Endothelial cell of umbilical vein (primary cell): ENCODE measurements around the gene KCNH1. TPM values are rescaled to one million over a fixed set of nuclear protein-coding genes. Genes with fewer than 3 reads are reported as not detected.

Experiments
- BruUV-seq: library from RNA; stranded (reverse); fragments of 400-500 nt; replicated peaks from 2 replicates; lab custom pipeline; 2021; lab: Mats Ljungman, UMichigan
- CTCF ChIA-PET: fragments of 300-600, 350-600 bp; sonication (Branson Sonifier 250); formaldehyde crosslinking; loops from one replicate; lab custom pipeline; 2021; ENCODE audit warnings: antibody characterized with exemption, inconsistent platforms; lab: Charles Lee
- POLR2A ChIA-PET: fragments of 300-600, 350-600 bp; sonication (Branson Sonifier 250); formaldehyde crosslinking; loops from one replicate; lab custom pipeline; 2021; ENCODE audit warnings: antibody characterized with exemption, inconsistent platforms; lab: Charles Lee
- DNase-seq: peaks from one replicate; pipeline ENCODE4 v3.0.0-alpha.2; 2011; ENCODE audit warnings: low read depth, low spot score
- FAIRE-seq: peaks from 2 replicates; lab custom pipeline; 2011; peaks lifted over from hg19 to GRCh38; lab: Jason Lieb, UNC
- H2AFZ ChIP-seq: 2 replicates; pipeline ENCODE4 v1.6.0; 2012; ENCODE audit warnings: low read depth, low read length, control low read depth, inconsistent platforms
- H3K27ac ChIP-seq: 2 replicates; pipeline ENCODE4 v1.5.1; 2011; ENCODE audit warnings: low read depth, mild to moderate bottlenecking, control low read depth, low read length, moderate library complexity; ENCODE audit not compliant: insufficient read depth
- H3K27me3 ChIP-seq, 2 experiments: 2 replicates each; pipeline versions ENCODE4 v1.6.0 to v1.6.1; 2011; ENCODE audit warnings: low read length in 2 of 2, mixed read lengths in 1 of 2; ENCODE audit not compliant: control insufficient read depth in 2 of 2, insufficient read depth in 2 of 2
- H3K36me3 ChIP-seq, 2 experiments: 2 replicates in 1 of 2; 3 replicates in 1 of 2; pipeline ENCODE4 v1.5.1; 2011; ENCODE audit warnings: low read length in 2 of 2, mild to moderate bottlenecking in 1 of 2, moderate library complexity in 1 of 2; ENCODE audit not compliant: control insufficient read depth in 2 of 2, insufficient read depth in 2 of 2; ENCODE audit errors: extremely low read depth in 1 of 2
- H3K4me1 ChIP-seq: 3 replicates; pipeline ENCODE4 v1.5.1; 2011; ENCODE audit warnings: mild to moderate bottlenecking, low read length; ENCODE audit not compliant: control insufficient read depth, insufficient read depth; ENCODE audit errors: extremely low read depth
- H3K4me2 ChIP-seq: 2 replicates; pipeline ENCODE4 v1.6.1; 2011; ENCODE audit warnings: low read length, control low read depth, mixed read lengths; ENCODE audit not compliant: insufficient read depth
- H3K4me3 ChIP-seq, 3 experiments: fragments of 200-600 bp in 1 of 3; sonication (generic), shearing (Covaris generic) in 1 of 3; replicated peaks in 1 of 3; 2 replicates each; pipeline ENCODE4 v1.5.1; 2011 to 2016; ENCODE audit warnings: control low read depth in 3 of 3, low read length in 3 of 3, mild to moderate bottlenecking in 2 of 3, inconsistent platforms in 1 of 3, low read depth in 1 of 3, moderate library complexity in 1 of 3; ENCODE audit not compliant: insufficient read depth in 1 of 3
- H3K79me2 ChIP-seq: 2 replicates; pipeline ENCODE4 v1.6.0; 2012; ENCODE audit warnings: low read length, inconsistent platforms; ENCODE audit not compliant: control insufficient read depth, insufficient read depth
- H3K9ac ChIP-seq: replicated peaks from 2 replicates; pipeline ENCODE3; 2011; ENCODE audit warnings: low read length, control low read depth; ENCODE audit not compliant: insufficient read depth; ENCODE audit errors: extremely low read depth
- H3K9me1 ChIP-seq: replicated peaks from 3 replicates; pipeline ENCODE4 v1.6.0; 2011; ENCODE audit warnings: mild to moderate bottlenecking, low read length; ENCODE audit not compliant: control insufficient read depth, insufficient read depth; ENCODE audit errors: extremely low read depth
- H3K9me3 ChIP-seq: replicated peaks from 2 replicates; pipeline ENCODE4 v1.5.1; 2012; ENCODE audit warnings: low read length, inconsistent platforms; ENCODE audit not compliant: control insufficient read depth, insufficient read depth
- H4K20me1 ChIP-seq: replicated peaks from 2 replicates; pipeline ENCODE3; 2011; ENCODE audit warnings: mild to moderate bottlenecking, low read length; ENCODE audit not compliant: control insufficient read depth, insufficient read depth; ENCODE audit errors: extremely low read depth
- CTCF ChIP-seq, 2 donors: IDR thresholded peaks; 1 replicate in 1 of 2; 2 replicates in 1 of 2; pipeline ENCODE4 v1.5.1; 2011; ENCODE audit warnings: low read length in 2 of 2, mild to moderate bottlenecking in 2 of 2, moderate library complexity in 2 of 2, control low read depth in 1 of 2, inconsistent platforms in 1 of 2, low read depth in 1 of 2; ENCODE audit not compliant: insufficient read depth in 1 of 2; ENCODE audit errors: extremely low read depth in 1 of 2
- EZH2 ChIP-seq: IDR thresholded peaks from 2 replicates; pipeline ENCODE4 v1.6.1; 2012; ENCODE audit warnings: borderline replicate concordance, low read depth, mild to moderate bottlenecking, moderate library complexity, low read length, inconsistent platforms; ENCODE audit not compliant: severe bottlenecking
- FOS ChIP-seq: IDR thresholded peaks from 2 replicates; pipeline ENCODE4 v1.6.1; 2011; ENCODE audit warnings: mild to moderate bottlenecking, low read length, moderate library complexity, borderline replicate concordance; ENCODE audit not compliant: insufficient read depth
- GATA2 ChIP-seq: IDR thresholded peaks from 2 replicates; pipeline ENCODE4 v1.7.0; 2011; ENCODE audit warnings: low read depth, mild to moderate bottlenecking, moderate library complexity, mixed read lengths, low read length; ENCODE audit not compliant: insufficient read length, insufficient read depth
- JUN ChIP-seq: IDR thresholded peaks from 2 replicates; pipeline ENCODE4 v1.6.1; 2011; ENCODE audit warnings: borderline replicate concordance, low read depth; ENCODE audit not compliant: insufficient read length, insufficient read depth
- MAX ChIP-seq: IDR thresholded peaks from 2 replicates; pipeline ENCODE4 v1.6.1; 2011; ENCODE audit not compliant: insufficient read depth, insufficient read length
- MYC ChIP-seq: IDR thresholded peaks from one replicate; pipeline ENCODE4 v1.6.1; 2011; ENCODE audit warnings: mild to moderate bottlenecking, low read depth, low read length
- POLR2A ChIP-seq: IDR thresholded peaks from 2 replicates; pipeline ENCODE4 v1.6.1; 2012; ENCODE audit warnings: low read depth, mild to moderate bottlenecking, control low read depth, low read length
- POLR2AphosphoS5 ChIP-seq: IDR thresholded peaks from 2 replicates; pipeline ENCODE4 v1.6.1; 2012; ENCODE audit warnings: low read depth, mild to moderate bottlenecking, control low read depth, low read length, moderate library complexity; ENCODE audit not compliant: insufficient read depth
- dilution Hi-C: fragments of 300-500 bp; cut with MboI; formaldehyde crosslinking; loops from one replicate; pipeline ENCODE4 v1.15.0; 2019; ENCODE audit warnings: low sequenced_read_pairs; ENCODE audit not compliant: extremely low pct_ligation_motif_present
- intact Hi-C: fragments of 100-400 bp; cut with micrococcal nuclease; formaldehyde crosslinking; loops from one replicate; pipeline ENCODE4 v1.10.0; 2022
- polyA plus RNA-seq, 4 experiments: library from polyadenylated mRNA; depleted of rRNA in 3 of 4; stranded (reverse) in 3 of 4; unstranded in 1 of 4; fragments of >200 nt; gene quantifications; 2 replicates each; pipeline versions ENCODE4 v1.2.1 to v1.2.3, GENCODE V29; 2011 to 2012; ENCODE audit warnings: missing spikeins in 1 of 4
- total RNA-seq: library from RNA; stranded (reverse); gene quantifications from 2 replicates; pipeline ENCODE4 v1.2.3, GENCODE V29; 2021

Gene KCNH1
- total and polyA plus RNA-seq, 2 donors (not counting 3 experiments of a cell fraction or from before 2014, with no cell fraction given) = not detected

- H3K9ac ChIP-seq = no peak overlapping the region
- H3K79me2 ChIP-seq = no peaks in the 10 kb centered on the region
- intact Hi-C loops = no loop called here
- no peaks in the 10 kb centered on the region for H4K20me1 ChIP-seq
- H3K27ac ChIP-seq = no peak overlapping the region
- dilution Hi-C loops = no loop called here
- peaks cover 6% of the 10 kb centered on the region for H3K9me3 ChIP-seq
- CTCF ChIA-PET = no interaction called here
- TF ChIP-seq MAX (no peak), JUN (no peak), EZH2 (no peak), POLR2AphosphoS5 (no peak), MYC (no peak), FOS (no peak)
- POLR2A ChIA-PET = no interaction called here
- no peak overlapping the region for H3K4me2 ChIP-seq
- no peaks in the 10 kb centered on the region for H3K27me3 ChIP-seq
- no peak for FAIRE-seq
- BruUV-seq = no TSS peak
- DNase-seq = no peak
- H3K36me3 ChIP-seq = no peaks in the 10 kb centered on the region
- H3K4me3 ChIP-seq = no peak overlapping the region
- H3K4me1 ChIP-seq = no peaks in the 10 kb centered on the region
- H2AFZ ChIP-seq = no peak overlapping the region
- no peaks in the 10 kb centered on the region for H3K9me1 ChIP-seq
Measured at GRCh38 chr1:210657806-210658205, 476.1 kb downstream of the KCNH1 start.

- CTCF ChIA-PET = no interaction called here
- POLR2A ChIA-PET = no interaction called here
- Histone ChIP-seq H3K9me1 (no peaks in the 10 kb centered on the region), H3K4me2 (no peak overlapping the region), H4K20me1 (no peaks in the 10 kb centered on the region), H3K4me1 (no peaks in the 10 kb centered on the region), H3K9ac (no peak overlapping the region), H3K4me3 (no peak overlapping the region), H3K9me3 (peaks cover 6% of the 10 kb centered on the region), H3K36me3 (no peaks in the 10 kb centered on the region), H3K27me3 (no peaks in the 10 kb centered on the region), H3K27ac (no peak overlapping the region), H2AFZ (no peak overlapping the region), H3K79me2 (no peaks in the 10 kb centered on the region)
- DNase-seq (no peak), FAIRE-seq (no peak)
- TF ChIP-seq JUN (no peak), GATA2 (no peak), CTCF (IDR thresholded peaks at IDR 0.05; ENCODE audit: extremely low read depth in 1 of 2, insufficient read depth in 1 of 2, low read depth in 1 of 2, low read length in 2 of 2) (no peak), MAX (no peak), MYC (no peak), POLR2AphosphoS5 (no peak), FOS (no peak), EZH2 (no peak), POLR2A (no peak)
- intact Hi-C loops = no loop called here
- BruUV-seq = no TSS peak
- dilution Hi-C loops = no loop called here
Measured at GRCh38 chr1:210655511-210655910, 478.4 kb downstream of the KCNH1 start.
